Right lobe of liver (tissue), 4 donors: ENCODE data around the gene PIM3.

Source experiments
- CTCF ChIP-seq, 4 donors: fragments of 200-600 bp in 3 of 4; fragments of 450-650 bp in 1 of 4; IDR thresholded peaks; one replicate each; pipeline versions ENCODE4 v1.5.1 to v1.8.0; 2016 to 2022; ENCODE audit warnings: antibody characterized with exemption in 4 of 4, mild to moderate bottlenecking in 2 of 4
- POLR2A ChIP-seq: fragments of 450-650 bp; IDR thresholded peaks from one replicate; pipeline ENCODE4 v1.6.1; 2017; ENCODE audit warnings: antibody characterized with exemption, mild to moderate bottlenecking
- donor health status: DM: no; HTN: no; CAD: no.
- donor health status: DM: no; HTN: no; CAD: no.
- donor health status: DM: no; HTN: yes; CAD: no.

- TF ChIP-seq POLR2A (no peak), CTCF (IDR thresholded peaks at IDR 0.05) (no peak)
These were observed 36.1 kb downstream of the PIM3 start for GRCh38 chr22:49996518-49997250.
